Heart right ventricle (tissue), 16 donors: Measurements from ENCODE around the gene DNAJC1. TPM values are rescaled to one million over a fixed set of nuclear protein-coding genes. Genes with fewer than 3 reads are reported as not detected.

Source experiments
- ATAC-seq, 8 donors: fragments of 200-7000 bp; cut with Tn5 transposase; one replicate each; pipeline ENCODE4 v1.9.1; 2020; ENCODE audit warnings: mild to moderate bottlenecking in 8 of 8, moderate library complexity in 8 of 8, moderate number of reproducible peaks in 1 of 8
- DNase-seq, 2 donors: peaks; one replicate each; pipeline ENCODE4 v3.0.0-alpha.2; 2020
- H3K27ac ChIP-seq, 10 donors: fragments of 200-600 bp; sonication (generic) in 2 of 10; one replicate each; pipeline versions ENCODE4 v1.5.0 to v1.8.0; 2020 to 2022; ENCODE audit warnings: mild to moderate bottlenecking in 3 of 10
- H3K27me3 ChIP-seq, 7 donors: fragments of 200-600 bp; one replicate each; pipeline ENCODE4 v1.8.0; 2021 to 2022; ENCODE audit warnings: mild to moderate bottlenecking in 2 of 7
- H3K36me3 ChIP-seq, 9 donors: fragments of 200-600 bp; sonication (generic) in 1 of 9; one replicate each; pipeline versions ENCODE4 v1.5.0 to v1.8.0; 2020 to 2022; ENCODE audit warnings: mild to moderate bottlenecking in 2 of 9
- H3K4me1 ChIP-seq, 9 donors: fragments of 200-600 bp; sonication (generic) in 1 of 9; one replicate each; pipeline versions ENCODE4 v1.5.0 to v1.8.0; 2020 to 2022; ENCODE audit warnings: mild to moderate bottlenecking in 4 of 9
- H3K4me3 ChIP-seq, 10 donors: fragments of 200-600 bp; sonication (generic) in 2 of 10; one replicate each; pipeline versions ENCODE4 v1.5.0 to v1.8.0; 2020 to 2022; ENCODE audit warnings: mild to moderate bottlenecking in 7 of 10, moderate library complexity in 2 of 10
- H3K9me3 ChIP-seq, 11 donors: fragments of 200-600 bp in 10 of 11; sonication (generic) in 2 of 11; one replicate each; pipeline versions ENCODE4 v1.5.0 to v1.8.0; 2013 to 2022; ENCODE audit warnings: mild to moderate bottlenecking in 2 of 11, control low read depth in 1 of 11, moderate library complexity in 1 of 11
- WGBS, 2 donors: extraction: QIAGEN DNeasy Blood & Tissue Kit; methylation state at CpG; one replicate each; pipeline ENCODE4 v1.1.7; 2013; ENCODE audit warnings: inconsistent platforms in 1 of 2; 5-methylcytosine and 5-hydroxymethylcytosine counted together
- intact Hi-C, 10 donors: fragments of 100-400 bp; cut with DNase I; formaldehyde crosslinking; loops; one replicate each; pipeline versions ENCODE4 v1.11.1 to v1.14.2; 2022
- polyA plus RNA-seq, 2 donors: library from polyadenylated mRNA; stranded (reverse); fragments of 200-250 nt; gene quantifications; one replicate each; pipeline ENCODE4 v1.2.3, GENCODE V29; 2013
- total RNA-seq, 10 donors: library from RNA; stranded (reverse); fragmentation: NEBNext Ultra II Directional in 3 of 10; extraction: Animal tissue kit (Norgen Biotek cat#: 25700) in 3 of 10; gene quantifications; one replicate each; pipeline versions ENCODE4 v1.2.1 to v1.2.4, GENCODE V29; 2021 to 2023
- TF ChIP-seq, protein P1 (sequence below), 9 donors: fragments of 200-600 bp; sonication (generic) in 2 of 9; IDR thresholded peaks; one replicate each; pipeline versions ENCODE4 v1.5.0 to v1.8.0; 2021 to 2022; ENCODE audit warnings: antibody characterized with exemption in 9 of 9, mild to moderate bottlenecking in 5 of 9, moderate library complexity in 1 of 9
- donor health status: Arrhythmogenic right ventricular cardiomyopathy.
- donor health status: ischemic (EF 13 %, LVEDD 7.1; RV severe dilation, severe dysfunction).
- donor health status: healthy with polysubstance abuse.
- donor health status: DM: no; HTN: yes; CAD: no.
- donor health status: DM: no; HTN: no; CAD: no.
- donor health status: ischemic (EF 25% LVEDD 6.9; RV normal size, moderate dysfunction).
- donor health status: ischemic (EF 25% LVEDD 5.7; RV mildly dilated, moderate dysfunction).
- donor health status: healthy.
- donor health status: DM: yes; HTN: yes; CAD: no.
- donor health status: Ischemic cardiomyopathy.
- donor health status: ischemic (EF 35%, LVEDD 5.7; RV mildly dilated, moderate dysfunction).
- donor health status: nonischemic (EF 11% LVEDD 7.7; RV severe dilation, severe dysfunction).
- donor health status: DM: yes; HTN: yes; CAD: no.
- donor health status: PGD.
- donor health status: ischemic (EF 29% LVEDD 5.4; RV normal size, mild dysfunction).
- donor health status: nonischemic (EF 23%, LVEDD 6.1; RV moderate dilation, normal function).

Gene DNAJC1
- total and polyA plus RNA-seq, 12 donors, result 8.9 to 26.8 (median 11.4) TPM

DNA sequence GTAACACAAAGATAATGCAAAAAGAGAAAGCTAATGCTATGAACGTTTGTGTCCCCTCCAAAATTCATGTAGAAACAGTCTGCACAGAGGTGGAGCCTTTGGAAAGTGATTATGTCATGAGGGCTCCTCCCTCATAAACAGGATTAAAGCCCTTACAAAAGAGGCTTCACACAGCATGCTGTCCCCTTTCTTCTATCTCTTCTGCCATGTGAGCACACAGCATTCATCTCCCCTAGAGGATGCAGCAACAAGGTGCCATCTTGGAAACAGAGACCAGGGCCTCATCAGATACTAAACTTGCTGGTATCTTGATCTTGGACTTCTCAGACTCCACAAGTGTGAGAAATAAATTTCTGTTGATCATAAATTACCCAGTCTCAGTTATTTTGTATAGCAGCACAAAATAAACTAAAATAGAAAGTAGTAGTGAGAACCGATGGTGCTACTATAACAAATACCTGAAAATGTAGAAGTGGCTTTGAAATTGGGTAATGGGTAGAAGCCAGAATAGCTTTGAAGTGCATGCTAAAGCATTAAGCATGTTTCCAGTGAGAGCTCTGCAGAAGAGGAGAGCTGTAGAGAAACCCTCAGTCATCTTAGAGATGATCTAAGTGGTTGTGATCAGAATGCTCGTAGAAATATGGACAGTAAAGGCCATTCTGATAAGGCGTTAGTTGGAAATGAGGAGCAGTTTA lies 108.7 kb downstream of the DNAJC1 start:
- no peaks in the 10 kb centered on the region for H3K4me1 ChIP-seq
- no peak for ATAC-seq
- DNase-seq, result no peak
- H3K4me3 ChIP-seq, result no peak overlapping the region
- TF ChIP-seq, protein P1, sequence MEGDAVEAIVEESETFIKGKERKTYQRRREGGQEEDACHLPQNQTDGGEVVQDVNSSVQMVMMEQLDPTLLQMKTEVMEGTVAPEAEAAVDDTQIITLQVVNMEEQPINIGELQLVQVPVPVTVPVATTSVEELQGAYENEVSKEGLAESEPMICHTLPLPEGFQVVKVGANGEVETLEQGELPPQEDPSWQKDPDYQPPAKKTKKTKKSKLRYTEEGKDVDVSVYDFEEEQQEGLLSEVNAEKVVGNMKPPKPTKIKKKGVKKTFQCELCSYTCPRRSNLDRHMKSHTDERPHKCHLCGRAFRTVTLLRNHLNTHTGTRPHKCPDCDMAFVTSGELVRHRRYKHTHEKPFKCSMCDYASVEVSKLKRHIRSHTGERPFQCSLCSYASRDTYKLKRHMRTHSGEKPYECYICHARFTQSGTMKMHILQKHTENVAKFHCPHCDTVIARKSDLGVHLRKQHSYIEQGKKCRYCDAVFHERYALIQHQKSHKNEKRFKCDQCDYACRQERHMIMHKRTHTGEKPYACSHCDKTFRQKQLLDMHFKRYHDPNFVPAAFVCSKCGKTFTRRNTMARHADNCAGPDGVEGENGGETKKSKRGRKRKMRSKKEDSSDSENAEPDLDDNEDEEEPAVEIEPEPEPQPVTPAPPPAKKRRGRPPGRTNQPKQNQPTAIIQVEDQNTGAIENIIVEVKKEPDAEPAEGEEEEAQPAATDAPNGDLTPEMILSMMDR (IDR thresholded peaks at IDR 0.05), result no peak
- H3K27me3 ChIP-seq, result no peaks in the 10 kb centered on the region
- intact Hi-C loops, result no loop called here
- peaks cover 0 to 44% (median 16%) of the 10 kb centered on the region in 11 donors for H3K9me3 ChIP-seq
- no peak overlapping the region for H3K27ac ChIP-seq
- H3K36me3 ChIP-seq, result peaks cover 0 to 52% (median 7%) of the 10 kb centered on the region in 9 donors
- WGBS, 2 donors, result 93 to 95% methylated on average over 4 of the region's 4 CpGs

DNA sequence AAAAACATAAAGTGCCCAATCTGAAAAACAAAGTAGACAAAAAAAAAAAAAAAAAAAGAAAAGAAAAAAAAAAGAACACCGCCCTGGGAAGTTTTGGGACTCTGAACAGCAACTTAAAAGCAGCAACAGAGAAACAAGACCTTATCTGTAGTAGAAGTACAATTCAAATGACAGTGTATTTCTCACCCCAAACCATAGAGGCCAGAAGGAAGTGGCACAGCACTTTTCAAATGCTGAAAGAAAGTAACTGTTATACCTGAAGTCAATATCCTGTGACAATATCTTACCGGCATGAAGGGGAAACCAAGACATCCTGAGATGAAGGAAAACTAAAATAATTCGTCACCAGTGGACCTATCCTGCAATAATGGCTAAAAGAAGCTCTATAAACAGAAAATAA lies 112.1 kb downstream of the DNAJC1 start:
- Histone ChIP-seq H3K27ac (no peak overlapping the region), H3K27me3 (no peaks in the 10 kb centered on the region), H3K9me3 (peaks cover 0 to 69% (median 16%) of the 10 kb centered on the region in 11 donors), H3K4me3 (no peak overlapping the region), H3K4me1 (peaks cover 0 to 7% (median 0%) of the 10 kb centered on the region in 9 donors), H3K36me3 (peaks cover 0 to 42% (median 5%) of the 10 kb centered on the region in 9 donors)
- intact Hi-C loops, result no loop called here
- TF ChIP-seq, protein P1 (IDR thresholded peaks at IDR 0.05), result no peak
- DNase-seq (no peak), ATAC-seq (no peak)
- WGBS, 2 donors, result 94 to 95% methylated on average over 3 of the region's 3 CpGs

DNA sequence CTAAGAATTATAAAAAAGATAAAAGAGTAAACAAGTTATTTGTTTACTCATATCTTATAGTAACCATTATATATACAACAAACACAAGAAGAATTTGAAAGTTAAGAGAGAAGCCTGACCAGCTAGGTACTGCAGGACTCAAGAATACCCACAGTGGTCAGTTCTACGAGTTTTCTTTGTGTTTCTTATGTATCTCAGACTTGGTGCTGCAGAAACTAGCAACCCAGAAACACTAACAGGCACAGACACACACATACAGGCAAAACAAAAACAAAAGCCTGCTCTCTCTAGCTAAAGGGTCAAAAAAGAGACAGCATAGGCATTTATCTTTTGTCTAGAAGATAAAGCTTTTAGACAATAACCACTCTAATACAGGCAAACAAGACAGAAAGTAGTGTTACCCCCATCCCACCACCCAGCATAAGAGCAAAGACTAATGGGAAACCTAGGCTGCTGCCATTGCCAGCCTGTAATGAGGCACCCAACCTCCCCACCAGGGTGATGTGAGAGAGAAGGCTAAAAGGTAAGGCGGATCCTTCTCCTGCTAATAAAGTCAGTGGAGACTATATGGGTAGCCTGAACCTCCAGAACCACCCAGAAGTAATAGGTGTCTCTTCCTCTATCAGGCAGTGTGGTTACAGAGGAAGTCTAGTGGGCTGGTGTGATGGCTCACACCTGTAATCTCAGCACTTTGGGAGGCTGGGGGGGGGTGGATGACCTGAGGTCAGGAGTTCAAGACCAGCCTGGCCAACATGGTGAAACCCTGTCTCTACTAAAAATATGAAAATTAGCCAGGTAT lies 113.9 kb downstream of the DNAJC1 start:
- ATAC-seq, result no peak
- H3K4me3 ChIP-seq, result no peak overlapping the region
- TF ChIP-seq, protein P1 (IDR thresholded peaks at IDR 0.05), result no peak
- DNase-seq, result no peak
- H3K27ac ChIP-seq, result no peak overlapping the region
- 94 to 95% methylated on average over 2 of the region's 2 CpGs for WGBS, 2 donors
- H3K36me3 ChIP-seq, result peaks cover 0 to 36% (median 5%) of the 10 kb centered on the region in 9 donors
- no peaks in the 10 kb centered on the region for H3K27me3 ChIP-seq
- peaks cover 0 to 83% (median 28%) of the 10 kb centered on the region in 11 donors for H3K9me3 ChIP-seq
- peaks cover 0 to 7% (median 0%) of the 10 kb centered on the region in 9 donors for H3K4me1 ChIP-seq
- intact Hi-C loops, result no loop called here

DNA sequence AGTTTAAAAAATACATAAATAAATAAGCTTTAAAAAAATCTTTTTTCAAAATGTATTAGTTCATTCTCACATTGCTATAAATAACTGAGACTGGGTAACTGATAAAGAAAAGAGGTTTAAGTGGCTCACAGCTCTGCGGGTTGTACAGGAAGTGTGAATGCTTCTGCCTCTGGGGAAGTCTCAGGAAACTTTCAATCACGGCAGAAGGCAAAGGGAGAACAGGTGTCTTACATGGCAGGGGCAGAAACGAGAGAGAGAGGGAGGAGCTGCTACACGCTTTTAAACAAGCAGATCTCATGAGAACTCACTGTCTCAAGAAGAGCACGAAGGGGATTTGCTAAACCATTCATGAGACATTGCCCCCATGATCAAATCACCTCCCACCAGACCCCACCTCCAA lies 114.6 kb downstream of the DNAJC1 start:
- Histone ChIP-seq H3K27ac (no peak overlapping the region), H3K4me3 (no peak overlapping the region), H3K27me3 (no peaks in the 10 kb centered on the region), H3K9me3 (peaks cover 0 to 76% (median 28%) of the 10 kb centered on the region in 11 donors), H3K36me3 (peaks cover 0 to 29% (median under 1%) of the 10 kb centered on the region in 9 donors), H3K4me1 (peaks cover 0 to 7% (median 0%) of the 10 kb centered on the region in 9 donors)
- ATAC-seq (no peak), DNase-seq (no peak)
- WGBS, 2 donors, result 54% methylated on average over 5 of the region's 5 CpGs
- intact Hi-C loops, result no loop called here
- TF ChIP-seq, protein P1 (IDR thresholded peaks at IDR 0.05), result no peak
